Activated T-cell treated with anti-CD3 and anti-CD28 coated beads, Interleukin-2, amount 50 U/mL, for 4 hours (primary cell): ENCODE results near the gene BNC2. TPM values are rescaled to one million over a fixed set of nuclear protein-coding genes. Genes with fewer than 3 reads are reported as not detected.

Source experiments
- ATAC-seq, 2 donors: fragments of 200-7000 bp; cut with Tn5 transposase; one replicate each; pipeline ENCODE4 v1.10.0; 2021
- DNase-seq: peaks from one replicate; pipeline ENCODE4 v3.0.0-alpha.2; 2020
- H3K27me3 Mint-ChIP-seq: one replicate; pipeline ENCODE4 v1.8.0; 2021; ENCODE audit warnings: low read depth, mixed read lengths
- H3K36me3 Mint-ChIP-seq: one replicate; pipeline ENCODE4 v1.8.0; 2022; ENCODE audit warnings: mixed read lengths; ENCODE audit not compliant: insufficient read depth
- H3K4me1 Mint-ChIP-seq: one replicate; pipeline ENCODE4 v1.8.0; 2021; ENCODE audit warnings: low read depth, mixed read lengths
- H3K4me3 Mint-ChIP-seq: one replicate; pipeline ENCODE4 v1.8.0; 2021; ENCODE audit warnings: mild to moderate bottlenecking, moderate library complexity, mixed read lengths
- H3K9me3 Mint-ChIP-seq: one replicate; pipeline ENCODE4 v1.8.0; 2021; ENCODE audit warnings: mixed read lengths
- total RNA-seq, 3 donors: library from RNA; stranded (reverse); gene quantifications; one replicate each; pipeline ENCODE4 v1.2.1, GENCODE V29; 2021

BNC2 gene
- total RNA-seq, 3 donors from 2014 or later: 0.08 to 0.29 (median 0.25) TPM

DNA sequence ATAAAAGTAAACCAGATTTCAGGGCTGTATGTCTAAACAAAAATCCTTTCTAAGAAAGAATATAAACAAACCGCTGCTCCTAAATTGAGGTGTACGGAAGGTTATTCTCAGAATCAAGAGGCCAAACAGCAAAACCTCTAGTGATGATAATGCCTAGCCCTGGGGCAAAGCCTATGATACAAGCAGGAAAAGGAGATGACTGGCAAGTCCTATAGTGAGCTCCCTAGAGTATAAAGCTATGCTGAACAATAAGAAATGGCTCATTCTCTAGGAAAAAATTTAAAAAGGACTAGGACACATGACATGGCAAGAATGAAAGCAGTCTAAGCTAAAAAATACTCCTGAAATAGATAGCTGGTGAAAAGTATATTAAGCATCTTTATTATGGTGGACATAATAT, 187.1 kb downstream of the BNC2 start:
- DNase-seq: no peak
- H3K9me3 Mint-ChIP-seq: peaks cover 10% of the 10 kb centered on the region
- no peaks in the 10 kb centered on the region for H3K36me3 Mint-ChIP-seq
- ATAC-seq: no peak
- H3K4me3 Mint-ChIP-seq: no peak overlapping the region
- no peaks in the 10 kb centered on the region for H3K27me3 Mint-ChIP-seq
- H3K4me1 Mint-ChIP-seq: no peaks in the 10 kb centered on the region

DNA sequence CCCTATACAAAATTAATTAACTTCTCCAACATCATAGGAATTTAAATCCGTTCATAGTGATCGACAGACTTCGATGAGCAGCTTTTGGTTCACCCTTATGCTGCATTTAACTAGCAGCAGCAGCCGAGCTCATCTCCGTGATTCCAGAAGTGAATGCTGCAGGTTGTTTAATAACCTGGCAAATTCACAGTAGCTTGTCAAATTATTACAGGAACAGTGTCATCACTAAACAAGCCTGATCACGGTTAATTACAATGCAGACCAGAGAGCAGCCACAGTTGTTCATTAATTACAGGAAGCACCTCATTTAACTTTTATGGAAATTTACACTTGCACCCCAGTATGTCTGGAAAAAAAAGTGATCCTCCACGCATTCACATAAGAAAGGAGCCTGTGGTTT, 188.2 kb downstream of the BNC2 start:
- no peaks in the 10 kb centered on the region for H3K4me1 Mint-ChIP-seq
- no peaks in the 10 kb centered on the region for H3K36me3 Mint-ChIP-seq
- ATAC-seq: no peak
- no peaks in the 10 kb centered on the region for H3K27me3 Mint-ChIP-seq
- peaks cover 6% of the 10 kb centered on the region for H3K9me3 Mint-ChIP-seq
- DNase-seq: no peak
- H3K4me3 Mint-ChIP-seq: no peak overlapping the region

DNA sequence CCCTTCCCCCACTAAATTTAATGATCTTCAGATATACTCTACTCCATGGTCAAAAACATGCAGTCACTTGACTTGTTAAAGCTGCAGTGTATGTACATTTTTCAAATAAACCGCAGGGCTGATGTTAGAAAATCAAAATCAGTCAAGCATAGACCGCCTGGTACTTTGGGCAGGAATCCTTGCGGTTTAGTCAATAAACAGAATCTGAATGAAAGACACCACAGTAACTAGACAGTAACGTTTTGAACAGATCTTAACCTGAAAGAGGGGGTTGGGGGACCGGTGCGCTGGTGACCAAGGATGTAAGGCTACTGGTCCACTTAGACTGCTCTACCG, 188.8 kb downstream of the BNC2 start:
- no peaks in the 10 kb centered on the region for H3K27me3 Mint-ChIP-seq
- H3K4me1 Mint-ChIP-seq: no peaks in the 10 kb centered on the region
- ATAC-seq (no peak), DNase-seq (no peak)
- H3K36me3 Mint-ChIP-seq: no peaks in the 10 kb centered on the region
- H3K4me3 Mint-ChIP-seq: no peak overlapping the region
- H3K9me3 Mint-ChIP-seq: peaks cover 6% of the 10 kb centered on the region

DNA sequence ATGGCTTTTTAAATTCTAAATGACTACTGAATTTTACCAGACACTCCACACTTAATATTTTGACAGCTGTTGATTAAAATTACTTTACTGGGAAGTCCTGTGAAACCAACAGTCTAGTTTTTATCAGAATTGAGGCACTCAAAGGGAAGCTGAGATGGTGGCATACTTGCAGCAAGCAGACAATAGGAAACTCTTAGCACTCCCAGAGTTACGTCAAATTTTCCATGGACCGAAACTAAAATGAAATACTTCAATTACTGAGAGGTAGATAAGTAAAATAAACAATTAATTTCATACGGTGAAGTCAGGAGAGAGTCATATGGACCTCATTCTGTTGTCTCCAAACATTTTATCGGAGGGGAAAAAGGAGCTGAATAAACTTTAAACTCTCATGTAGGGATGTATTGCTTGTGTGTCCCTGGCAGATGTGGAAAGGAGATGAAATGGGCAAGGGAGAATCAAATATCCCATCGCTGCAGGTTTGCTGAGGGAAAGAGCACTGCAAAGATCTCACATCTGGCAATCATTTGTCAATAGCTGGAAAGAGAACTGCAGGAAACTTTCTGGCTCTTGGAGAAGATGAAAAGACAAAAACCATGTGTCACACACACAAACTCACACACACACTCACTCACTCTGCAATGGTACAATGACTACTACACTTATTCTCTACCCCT, 189.4 kb downstream of the BNC2 start:
- no peaks in the 10 kb centered on the region for H3K36me3 Mint-ChIP-seq
- ATAC-seq: no peak

DNA sequence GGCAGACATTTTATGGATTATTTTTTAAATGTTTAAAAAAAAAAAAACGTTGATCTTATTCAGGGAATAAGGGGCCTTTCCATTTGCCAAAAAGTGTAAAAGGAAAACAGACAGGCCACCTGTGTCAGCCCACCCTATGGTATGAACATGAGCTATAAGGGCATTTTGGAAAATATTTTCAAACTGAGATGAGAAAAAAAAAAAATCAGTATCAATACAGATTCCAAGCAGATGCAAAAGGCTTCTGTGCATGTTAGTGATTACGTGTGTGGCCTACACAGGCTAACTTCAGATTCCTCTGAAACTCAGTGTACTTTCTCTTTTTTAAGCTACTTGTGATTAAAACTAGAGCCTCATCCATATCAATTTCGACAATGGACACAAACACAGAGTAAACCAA, 189.9 kb downstream of the BNC2 start:
- peaks cover 6% of the 10 kb centered on the region for H3K9me3 Mint-ChIP-seq
- no peaks in the 10 kb centered on the region for H3K4me1 Mint-ChIP-seq
- no peaks in the 10 kb centered on the region for H3K36me3 Mint-ChIP-seq
- H3K27me3 Mint-ChIP-seq: no peaks in the 10 kb centered on the region
- no peak for DNase-seq
- H3K4me3 Mint-ChIP-seq: no peak overlapping the region
- ATAC-seq: no peak

More for the DNA sequence above, 189.4 kb downstream of the BNC2 start:
- Mint-ChIP-seq H3K9me3 (peaks cover 6% of the 10 kb centered on the region), H3K4me3 (no peak overlapping the region), H3K4me1 (no peaks in the 10 kb centered on the region), H3K27me3 (no peaks in the 10 kb centered on the region)
- DNase-seq: no peak

DNA sequence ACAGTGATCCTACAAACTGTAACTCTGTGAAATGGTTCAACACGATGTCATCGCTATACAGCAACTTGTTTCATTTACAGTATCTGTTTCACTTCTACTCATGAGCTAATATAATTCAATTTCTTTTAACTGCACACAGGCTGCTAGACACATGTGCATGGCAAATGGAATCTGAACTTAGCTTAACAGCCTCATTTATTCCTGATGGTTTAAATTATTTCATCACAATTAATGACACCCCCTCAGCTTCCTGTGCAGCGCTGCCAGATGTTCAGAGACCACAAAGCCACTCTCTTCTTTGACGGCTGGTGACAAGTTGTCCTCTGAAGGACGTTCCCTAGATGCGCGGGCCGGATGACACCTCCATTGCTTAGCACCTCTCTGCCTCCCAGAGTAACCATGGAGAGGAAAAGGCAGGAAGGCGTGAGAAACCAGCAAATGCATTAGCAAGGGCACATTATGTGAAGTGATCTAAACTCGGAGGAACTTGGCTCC, 191.1 kb downstream of the BNC2 start:
- Mint-ChIP-seq H3K36me3 (no peaks in the 10 kb centered on the region), H3K27me3 (no peaks in the 10 kb centered on the region), H3K4me3 (no peak overlapping the region), H3K4me1 (no peaks in the 10 kb centered on the region), H3K9me3 (peaks cover 6% of the 10 kb centered on the region)
- DNase-seq (no peak), ATAC-seq (no peak)

DNA sequence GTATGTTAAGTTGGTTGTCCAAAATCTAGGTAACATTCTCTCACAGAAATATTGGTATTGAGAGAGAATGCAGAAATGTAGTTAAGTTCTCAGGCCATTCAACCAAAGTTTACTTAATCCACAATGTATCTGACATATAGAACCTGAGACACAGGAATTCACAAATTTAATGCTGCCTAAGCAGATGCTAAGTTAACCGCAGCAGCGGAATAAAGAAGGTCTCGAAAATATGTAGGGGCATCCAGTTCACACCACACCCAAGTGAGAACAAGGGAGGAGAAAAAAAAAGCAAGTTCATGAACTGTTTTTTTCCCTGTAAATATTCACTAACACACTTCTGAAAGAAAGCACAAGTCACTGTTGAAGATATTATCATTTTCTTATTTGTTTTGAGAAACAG, 194.0 kb downstream of the BNC2 start:
- no peaks in the 10 kb centered on the region for H3K36me3 Mint-ChIP-seq
- no peaks in the 10 kb centered on the region for H3K27me3 Mint-ChIP-seq
- no peak for DNase-seq
- peaks cover 6% of the 10 kb centered on the region for H3K9me3 Mint-ChIP-seq
- no peak for ATAC-seq
- H3K4me1 Mint-ChIP-seq: no peaks in the 10 kb centered on the region
- no peak overlapping the region for H3K4me3 Mint-ChIP-seq

DNA sequence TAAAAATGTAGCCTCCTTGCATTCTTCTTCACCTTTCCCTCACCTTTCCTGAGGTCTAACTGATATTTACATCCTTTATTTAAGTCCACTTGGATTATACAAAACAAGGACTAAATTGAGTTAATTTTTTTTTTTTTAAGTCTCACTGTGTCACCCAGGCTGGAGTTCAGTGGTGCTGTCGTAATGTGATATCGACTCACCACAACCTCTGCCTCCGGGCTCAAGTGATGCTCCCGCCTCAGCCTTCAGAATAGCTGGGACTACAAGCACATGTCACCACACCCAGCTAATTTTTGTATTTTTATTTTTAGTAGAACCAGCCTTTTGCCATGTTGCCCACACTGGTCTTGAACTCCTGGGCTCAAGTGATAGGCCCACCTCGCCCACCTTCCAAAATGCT, 195.3 kb downstream of the BNC2 start:
- ATAC-seq: no peak
- Mint-ChIP-seq H3K4me3 (no peak overlapping the region), H3K4me1 (no peaks in the 10 kb centered on the region), H3K36me3 (no peaks in the 10 kb centered on the region), H3K27me3 (no peaks in the 10 kb centered on the region), H3K9me3 (peaks cover 6% of the 10 kb centered on the region)
- DNase-seq: no peak

DNA sequence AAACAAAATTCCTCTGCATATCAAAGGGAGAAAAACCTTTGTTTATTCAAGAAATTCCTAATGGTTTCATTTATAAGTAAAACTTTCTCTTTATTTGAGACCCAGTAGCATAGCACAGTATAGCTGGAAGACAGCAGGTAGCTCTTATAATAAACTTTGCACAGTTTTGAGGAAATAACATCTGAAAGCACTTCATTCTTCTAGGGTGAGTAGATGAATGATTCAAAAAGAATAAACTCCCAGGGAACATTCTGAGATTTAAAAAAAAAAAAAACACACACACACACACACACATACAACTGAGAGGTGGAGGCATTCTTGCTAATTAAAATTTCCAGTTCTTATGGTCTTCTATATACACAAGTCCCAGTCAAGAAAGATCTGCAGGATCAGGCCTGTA, 197.3 kb downstream of the BNC2 start:
- H3K9me3 Mint-ChIP-seq: no peaks in the 10 kb centered on the region
- H3K4me3 Mint-ChIP-seq: no peak overlapping the region
- DNase-seq (no peak), ATAC-seq (no peak)
- no peaks in the 10 kb centered on the region for H3K4me1 Mint-ChIP-seq
- H3K36me3 Mint-ChIP-seq: no peaks in the 10 kb centered on the region
- H3K27me3 Mint-ChIP-seq: no peaks in the 10 kb centered on the region

DNA sequence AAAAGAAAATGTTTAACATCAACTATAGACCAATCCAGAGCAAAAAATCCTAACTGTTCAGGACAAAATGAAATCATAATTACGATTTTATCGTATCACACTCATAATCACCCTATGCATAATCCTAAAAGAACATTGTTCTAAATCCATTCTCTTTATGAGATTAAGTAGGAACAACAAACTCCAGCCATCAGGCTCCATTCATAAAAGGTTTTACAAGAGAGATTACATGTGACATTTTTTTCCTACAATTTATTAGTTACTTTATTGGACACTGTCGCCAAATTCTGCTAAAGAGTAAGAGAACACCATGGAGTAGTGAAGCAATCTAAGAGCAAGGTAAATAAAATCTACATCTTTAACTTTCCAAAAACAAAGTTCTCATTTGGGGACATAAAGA, 198.0 kb downstream of the BNC2 start:
- H3K36me3 Mint-ChIP-seq: no peaks in the 10 kb centered on the region
- H3K4me1 Mint-ChIP-seq: no peaks in the 10 kb centered on the region
- H3K4me3 Mint-ChIP-seq: no peak overlapping the region
- no peaks in the 10 kb centered on the region for H3K9me3 Mint-ChIP-seq
- no peaks in the 10 kb centered on the region for H3K27me3 Mint-ChIP-seq
- DNase-seq (no peak), ATAC-seq (no peak)

DNA sequence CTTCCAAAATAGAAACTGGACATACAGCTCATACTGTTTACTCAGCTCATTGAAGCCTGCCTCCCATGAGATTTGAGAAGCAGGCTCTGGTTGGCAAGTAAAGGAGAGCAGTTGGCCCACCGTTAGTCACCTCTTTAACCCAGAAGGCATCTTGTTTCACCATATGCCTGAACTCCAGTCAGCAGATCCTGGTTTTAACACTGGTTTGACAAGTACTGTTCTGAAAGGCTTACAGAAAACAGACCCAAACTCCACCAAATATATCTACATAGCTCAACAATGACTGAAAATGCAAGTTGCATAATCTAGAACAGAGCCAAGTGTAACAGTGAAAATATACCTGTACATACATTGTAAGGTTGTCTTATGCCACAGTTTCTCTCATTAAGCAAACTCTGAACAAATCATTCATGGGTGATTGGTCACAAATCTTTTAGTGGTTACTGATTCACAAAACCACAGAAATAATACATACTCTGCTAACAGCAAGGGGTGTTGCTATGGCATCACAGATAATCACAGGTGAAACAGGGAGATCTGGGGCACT, 198.8 kb downstream of the BNC2 start:
- no peaks in the 10 kb centered on the region for H3K36me3 Mint-ChIP-seq
- DNase-seq (no peak), ATAC-seq (no peak)
- H3K27me3 Mint-ChIP-seq: no peaks in the 10 kb centered on the region
- H3K9me3 Mint-ChIP-seq: no peaks in the 10 kb centered on the region
- no peak overlapping the region for H3K4me3 Mint-ChIP-seq
- no peaks in the 10 kb centered on the region for H3K4me1 Mint-ChIP-seq

DNA sequence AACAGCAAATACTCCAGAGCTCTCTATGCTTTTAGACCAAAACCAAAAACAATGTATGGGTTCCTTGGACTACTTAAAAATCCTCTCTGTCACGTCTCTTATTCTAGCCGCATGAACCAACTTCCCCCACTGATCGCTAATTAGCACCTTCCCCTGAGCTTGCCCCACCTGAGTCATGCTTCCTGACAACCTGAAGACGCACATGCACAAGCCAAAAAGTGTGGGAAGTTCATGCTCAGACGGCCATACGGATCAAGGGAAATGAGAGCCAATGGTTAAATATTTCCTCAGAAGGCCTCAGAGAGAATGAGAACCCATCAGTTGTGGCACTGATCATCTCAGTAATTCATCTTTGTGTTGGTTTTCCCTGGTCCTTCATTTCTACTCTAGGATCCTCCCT, 199.7 kb downstream of the BNC2 start:
- Mint-ChIP-seq H3K4me1 (no peaks in the 10 kb centered on the region), H3K4me3 (no peak overlapping the region), H3K27me3 (no peaks in the 10 kb centered on the region), H3K9me3 (no peaks in the 10 kb centered on the region), H3K36me3 (no peaks in the 10 kb centered on the region)
- ATAC-seq (no peak), DNase-seq (no peak)

DNA sequence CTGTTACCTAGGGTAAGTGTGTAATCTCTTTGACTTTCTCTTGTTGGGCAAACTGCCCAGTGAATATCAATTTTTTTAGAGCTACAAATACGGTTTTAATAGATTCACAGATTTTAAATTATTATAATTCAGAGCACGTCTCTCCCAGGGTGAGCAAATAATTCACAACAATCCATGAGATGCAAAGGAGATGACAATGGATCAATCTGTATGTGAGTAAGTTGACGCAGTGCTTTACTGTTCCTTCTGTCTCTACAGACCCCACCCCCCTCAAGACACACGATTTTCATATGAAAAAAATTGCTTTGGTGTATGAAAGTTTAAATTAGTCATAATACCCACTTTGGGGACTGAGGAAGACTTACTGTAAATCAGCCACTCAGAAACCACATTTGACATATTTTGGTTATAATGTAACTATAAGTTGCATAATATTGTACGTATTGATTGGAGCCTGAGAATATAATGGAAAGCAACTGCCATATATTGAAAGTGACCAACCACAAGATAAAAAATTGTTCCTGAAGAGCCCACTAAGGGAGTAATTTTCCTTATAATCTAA, 201.7 kb downstream of the BNC2 start:
- no peaks in the 10 kb centered on the region for H3K36me3 Mint-ChIP-seq
- no peak overlapping the region for H3K4me3 Mint-ChIP-seq
- ATAC-seq (no peak), DNase-seq (no peak)
- no peaks in the 10 kb centered on the region for H3K4me1 Mint-ChIP-seq
- no peaks in the 10 kb centered on the region for H3K9me3 Mint-ChIP-seq
- H3K27me3 Mint-ChIP-seq: no peaks in the 10 kb centered on the region

DNA sequence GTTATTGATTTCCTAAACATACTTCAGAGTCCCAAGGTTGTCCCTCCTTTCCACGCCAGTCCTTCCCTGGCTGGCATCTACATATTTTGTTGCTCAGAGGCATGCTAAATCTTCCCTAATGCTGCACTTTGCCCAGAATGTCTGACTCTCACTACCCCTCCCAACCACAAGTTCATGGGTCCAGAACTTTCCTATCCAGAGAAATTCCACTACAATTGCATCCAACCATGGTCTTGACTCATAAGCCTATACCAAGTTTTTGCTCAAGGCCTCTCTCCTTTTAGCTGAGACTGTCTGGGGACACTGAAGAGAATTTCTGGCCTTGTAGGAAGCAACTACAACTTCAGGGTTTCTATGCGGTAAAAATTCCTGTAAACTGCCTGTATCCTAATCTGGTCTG, 206.3 kb downstream of the BNC2 start:
- ATAC-seq: no peak
- Mint-ChIP-seq H3K4me1 (no peaks in the 10 kb centered on the region), H3K27me3 (no peaks in the 10 kb centered on the region), H3K9me3 (peaks cover 6% of the 10 kb centered on the region), H3K4me3 (no peak overlapping the region), H3K36me3 (no peaks in the 10 kb centered on the region)
- DNase-seq: no peak

DNA sequence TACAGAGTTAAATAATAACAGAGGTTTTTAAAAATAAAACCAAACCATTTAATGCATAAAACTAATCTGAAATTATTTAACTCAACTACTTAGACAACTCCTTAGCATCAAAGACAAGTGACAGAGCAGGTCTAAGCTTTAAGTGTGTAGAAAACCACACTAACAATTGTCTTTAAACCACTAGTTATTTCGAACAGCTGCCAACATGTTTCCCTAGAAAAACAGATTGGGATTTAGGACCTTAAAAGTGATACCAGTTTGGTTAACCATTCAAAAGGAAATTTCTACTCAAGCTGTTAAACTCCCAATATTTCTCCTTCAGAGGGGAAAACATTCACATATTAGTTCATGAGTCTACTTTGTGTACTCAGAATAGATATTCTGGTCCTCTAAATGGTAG, 208.7 kb downstream of the BNC2 start:
- no peaks in the 10 kb centered on the region for H3K27me3 Mint-ChIP-seq
- DNase-seq (no peak), ATAC-seq (no peak)

More for the DNA sequence above, 208.7 kb downstream of the BNC2 start:
- peaks cover 13% of the 10 kb centered on the region for H3K9me3 Mint-ChIP-seq
- H3K4me1 Mint-ChIP-seq: no peaks in the 10 kb centered on the region
- no peak overlapping the region for H3K4me3 Mint-ChIP-seq
- no peaks in the 10 kb centered on the region for H3K36me3 Mint-ChIP-seq
